C1 segment of cervical spinal cord (tissue), 14 donors: ENCODE results near the gene MCM9.

Source experiments
- DNase-seq, 14 donors: peaks; one replicate each; lab custom pipeline; 2025; lab: John Stamatoyannopoulos, UW

The MCM9 gene

GRCh38 chr6:118932421-118932820, 2.5 kb downstream of the MCM9 start:
- no peak for DNase-seq

DNA sequence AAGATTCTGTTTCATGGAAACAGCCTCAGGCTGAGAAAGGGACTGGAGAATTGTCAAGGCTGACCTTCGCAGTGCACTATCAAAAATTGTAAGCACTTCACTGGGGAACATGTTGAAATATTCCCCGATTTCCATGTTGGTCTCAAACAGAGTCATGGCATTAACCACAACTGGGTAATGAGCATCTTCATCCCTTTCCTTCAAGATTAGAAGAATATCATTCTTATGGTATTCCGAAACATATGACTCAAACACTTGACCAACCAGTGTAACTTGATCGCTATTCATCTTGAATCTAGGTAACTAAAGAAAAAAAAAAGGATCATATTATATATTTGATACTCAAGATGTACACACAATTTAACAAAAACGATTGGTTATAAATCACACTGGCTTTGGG, 3.5 kb downstream of the MCM9 start:
- DNase-seq, result no peak

DNA sequence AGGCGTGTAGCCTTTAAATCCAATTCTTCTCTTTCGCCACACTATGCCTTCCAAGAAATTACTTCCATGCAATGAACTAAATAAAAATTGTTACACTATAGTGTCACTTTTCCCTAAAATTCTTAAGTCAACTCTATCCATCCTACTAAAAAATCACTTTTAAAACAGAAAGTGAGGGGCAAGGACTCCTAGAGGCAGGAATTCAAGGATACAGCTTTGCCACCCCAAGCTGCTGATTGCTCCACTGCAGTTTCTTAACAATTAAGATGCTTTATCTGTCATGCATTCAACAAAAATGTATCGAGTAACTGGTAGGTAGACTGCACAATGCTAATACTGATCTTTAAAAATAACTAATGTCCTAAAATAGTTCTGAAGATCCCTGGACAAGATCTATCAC, 4.3 kb downstream of the MCM9 start:
- no peak for DNase-seq

DNA sequence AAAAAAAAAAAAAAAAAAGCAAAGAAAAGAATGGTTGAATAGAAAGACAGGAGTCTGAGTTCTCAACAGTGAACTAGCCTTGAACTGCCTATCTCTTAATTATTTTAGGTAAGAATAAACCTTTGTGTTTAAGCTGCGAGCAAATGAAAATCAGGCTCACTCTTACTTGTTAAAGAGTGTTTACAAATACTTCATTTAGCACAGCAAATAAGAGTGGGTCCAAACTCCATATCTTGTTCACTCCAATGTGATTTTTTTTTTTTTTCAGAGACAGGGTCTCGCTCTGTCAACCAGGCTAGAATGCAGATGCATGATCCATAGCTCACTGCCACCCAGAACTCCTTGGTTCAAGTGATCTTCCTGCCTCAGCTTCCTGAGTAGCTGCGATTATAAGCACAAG, 11.9 kb downstream of the MCM9 start:
- no peak for DNase-seq

DNA sequence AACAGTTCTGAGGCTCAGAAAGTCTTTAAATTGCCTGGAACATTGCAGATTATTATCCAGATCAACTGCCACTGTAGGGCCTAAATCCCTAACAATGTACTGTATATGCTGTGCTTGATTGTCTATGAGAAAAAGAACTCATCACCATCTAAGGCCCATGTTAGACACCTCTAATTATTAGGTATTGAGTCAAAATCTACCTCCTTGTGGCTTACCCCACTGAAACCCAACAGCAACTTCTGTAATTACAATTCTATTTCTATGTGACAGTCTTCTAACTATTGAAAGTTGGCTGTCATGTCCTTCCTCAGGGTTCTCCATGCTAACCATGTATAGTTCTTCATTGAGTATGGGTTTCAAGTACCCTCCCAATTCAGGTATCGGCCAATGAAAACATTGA, 13.9 kb downstream of the MCM9 start:
- no peak for DNase-seq

DNA sequence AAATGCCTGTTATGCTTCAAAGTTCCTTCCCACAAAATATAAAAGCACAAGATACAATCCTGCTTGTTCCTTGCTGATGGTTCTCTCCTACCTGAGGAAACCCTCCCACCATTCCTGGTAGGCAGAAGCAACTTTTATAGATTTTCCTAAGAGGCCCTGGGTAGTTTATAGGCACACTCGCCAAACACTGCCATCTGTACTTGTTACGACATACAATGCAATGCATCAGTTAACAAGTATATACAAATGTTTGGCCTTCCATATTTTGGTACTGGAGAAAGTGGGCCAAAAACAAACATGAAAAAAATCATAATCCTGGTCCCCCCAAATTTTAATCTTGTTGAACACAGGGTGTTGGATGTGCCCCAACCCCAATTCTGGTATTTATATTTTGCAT, 16.6 kb downstream of the MCM9 start:
- no peak for DNase-seq

DNA sequence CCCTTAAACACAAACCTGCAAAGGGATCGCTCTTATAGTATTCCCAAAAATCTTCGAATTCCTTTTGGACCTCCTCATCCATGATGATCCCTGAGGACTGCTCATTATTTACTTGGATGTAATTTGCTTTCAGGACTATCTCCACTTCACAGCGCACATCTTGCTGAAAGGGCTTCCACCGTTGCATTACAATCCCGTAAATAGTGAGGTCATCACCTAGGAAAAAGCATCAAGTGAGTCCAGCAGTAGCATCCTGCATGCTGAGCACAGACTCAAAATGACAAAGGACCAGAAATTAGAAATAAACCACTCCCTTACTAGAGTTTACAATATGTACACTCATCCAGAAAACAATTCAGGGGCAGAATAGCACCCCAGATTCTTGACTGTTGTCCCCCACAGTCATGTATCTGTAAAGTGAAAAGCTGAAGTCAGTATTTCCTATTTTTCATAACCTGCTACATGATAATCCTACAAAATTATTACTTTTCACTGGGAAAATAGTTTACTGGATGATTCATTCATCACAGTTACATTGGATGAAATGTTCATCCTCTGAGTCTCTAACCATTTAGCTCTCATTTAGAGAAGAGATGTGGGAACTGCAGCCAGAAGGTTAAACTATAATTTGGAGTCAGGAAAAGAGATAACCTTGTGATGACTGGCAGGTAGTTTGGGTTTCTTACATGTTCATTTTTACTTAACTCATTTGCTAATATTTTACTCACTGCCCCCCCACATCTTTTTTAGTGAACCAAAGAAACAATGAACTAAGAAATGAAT, 17.2 kb downstream of the MCM9 start:
- DNase-seq, result no peak

- no peak for DNase-seq
Observed at GRCh38 chr6:118914598-118914997, 20.4 kb downstream of the MCM9 start.

DNA sequence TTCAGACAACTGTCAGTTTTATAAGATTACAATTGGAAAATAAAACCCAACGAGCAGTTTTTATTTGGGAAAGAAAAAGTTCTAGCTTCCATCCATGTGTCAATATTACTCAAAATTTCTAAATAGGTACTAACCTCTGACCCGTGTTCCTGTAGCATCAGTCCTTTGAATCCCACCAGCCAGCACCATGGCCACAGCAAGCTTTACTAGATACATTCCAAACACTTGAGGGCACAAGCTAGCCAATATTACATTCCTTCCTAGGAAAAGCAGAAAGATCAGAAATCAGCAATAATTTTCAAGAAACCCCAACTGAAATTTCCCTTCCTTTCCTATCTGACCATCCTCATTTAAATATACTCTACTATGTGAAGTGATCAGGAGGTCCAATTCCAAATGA, 21.8 kb downstream of the MCM9 start:
- no peak for DNase-seq

DNA sequence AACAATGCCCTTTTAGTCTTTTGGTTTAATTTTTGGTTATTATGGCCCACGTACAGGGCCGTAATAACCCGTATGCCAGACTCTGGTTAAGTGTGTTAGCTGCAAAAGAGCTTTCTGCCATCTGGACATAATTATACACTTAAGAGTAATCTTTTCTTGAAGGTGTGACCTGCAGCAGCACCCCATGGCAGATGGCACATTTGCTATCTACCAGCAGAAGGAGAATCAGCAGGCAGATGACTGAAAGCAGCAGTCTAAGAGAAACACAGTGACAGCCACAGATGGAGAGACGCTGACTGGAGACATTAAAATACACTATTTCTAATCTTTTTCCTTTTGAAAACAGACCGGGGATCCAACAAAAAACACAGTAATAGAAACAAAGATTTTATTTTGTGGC, 22.3 kb downstream of the MCM9 start:
- no peak for DNase-seq

DNA sequence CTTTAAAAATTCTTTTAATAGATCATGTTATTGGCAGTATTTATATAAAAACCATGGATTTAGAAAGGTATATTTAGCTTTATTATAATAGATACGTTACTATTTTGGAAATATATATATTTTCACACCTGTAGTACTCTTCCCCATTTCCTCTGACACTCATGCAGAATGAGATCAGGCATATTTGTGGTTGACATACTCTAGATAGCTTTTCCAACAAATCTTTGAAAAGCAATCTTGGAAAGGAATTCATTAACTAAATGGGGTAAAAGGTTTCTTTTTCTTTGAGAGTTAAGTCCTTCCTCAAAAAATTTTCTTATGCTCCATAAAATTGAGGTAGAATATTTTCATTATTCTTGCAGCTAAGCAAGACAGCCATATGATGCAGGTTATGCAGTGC, 26.5 kb downstream of the MCM9 start:
- no peak for DNase-seq

GRCh38 chr6:118905851-118906250, 29.1 kb downstream of the MCM9 start:
- DNase-seq, result no peak

DNA sequence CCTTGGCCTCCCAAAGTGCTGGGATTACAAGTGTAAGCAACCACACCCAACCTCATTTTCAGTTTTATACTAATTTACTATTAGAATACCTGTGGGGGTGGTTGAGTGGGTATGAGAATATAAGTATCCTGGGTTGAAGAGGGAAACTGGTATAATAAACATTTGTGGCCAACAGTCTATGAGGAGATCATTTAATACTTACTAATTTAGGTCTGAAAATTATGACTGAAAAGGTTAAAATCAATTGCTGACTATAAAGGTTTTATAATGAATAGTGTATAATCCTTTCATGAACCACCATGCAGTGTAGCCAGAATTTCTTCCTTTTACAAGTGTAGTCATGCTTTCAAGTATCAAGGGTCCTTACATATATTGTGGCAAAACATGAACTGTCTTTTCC, 29.9 kb downstream of the MCM9 start:
- no peak for DNase-seq

DNA sequence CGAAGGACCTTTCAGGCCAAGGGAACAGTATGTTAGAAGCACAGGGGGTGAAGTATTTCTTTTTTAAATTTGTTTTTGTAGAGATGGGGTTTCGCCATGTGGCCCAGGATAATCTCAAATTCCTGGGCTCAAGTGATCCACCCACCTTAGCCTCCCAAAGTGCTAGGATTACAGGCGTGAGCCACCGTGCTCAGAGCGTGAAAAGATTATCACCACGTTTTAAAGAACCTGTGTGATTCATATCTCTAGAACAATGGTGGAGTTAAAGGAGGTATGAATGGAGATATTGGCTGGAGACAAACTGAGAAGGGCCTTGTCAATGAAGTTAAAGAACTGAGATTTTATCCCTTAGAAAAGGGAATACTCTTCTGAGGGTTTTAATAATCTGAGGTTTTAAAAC, 31.3 kb downstream of the MCM9 start:
- DNase-seq, result no peak

DNA sequence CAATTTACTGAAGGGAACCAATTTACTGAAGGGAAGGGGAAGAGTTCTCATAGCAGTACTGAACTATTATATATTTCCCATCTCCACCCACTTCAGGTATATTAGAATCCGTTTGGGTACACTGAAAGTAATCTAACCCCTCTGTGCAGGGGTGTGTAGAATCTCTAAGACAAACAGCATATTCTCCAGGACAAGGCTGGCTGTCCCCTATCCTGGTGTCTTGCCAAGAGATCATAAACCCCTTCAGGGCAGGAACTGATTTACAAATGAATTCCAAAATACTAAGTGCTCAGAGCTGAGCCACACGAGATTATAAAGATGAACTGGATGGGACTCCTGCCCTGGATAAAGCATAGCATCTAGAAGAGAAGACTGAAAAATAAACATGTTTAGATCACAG, 31.8 kb downstream of the MCM9 start:
- no peak for DNase-seq

GRCh38 chr6:118902726-118903125, 32.2 kb downstream of the MCM9 start:
- DNase-seq, result no peak

DNA sequence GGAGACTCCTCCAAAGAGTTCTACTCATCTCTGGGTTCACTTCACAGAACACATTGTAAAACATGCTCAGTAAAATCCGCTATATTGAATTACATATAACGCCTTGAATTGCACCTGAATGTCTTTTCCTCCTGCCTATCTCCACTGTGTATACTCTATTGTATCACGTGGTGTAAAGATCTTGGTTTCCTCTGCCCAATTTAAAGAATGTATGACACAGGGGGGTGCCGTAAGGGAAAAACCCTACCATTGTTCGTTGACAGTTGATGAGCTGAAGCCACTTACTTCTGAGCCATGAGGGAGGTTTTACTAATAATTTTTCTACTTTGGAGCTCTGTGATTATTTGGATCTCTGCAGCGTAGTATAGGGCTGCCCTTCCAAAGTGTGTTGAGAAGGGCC, 35.0 kb downstream of the MCM9 start:
- DNase-seq, result no peak

DNA sequence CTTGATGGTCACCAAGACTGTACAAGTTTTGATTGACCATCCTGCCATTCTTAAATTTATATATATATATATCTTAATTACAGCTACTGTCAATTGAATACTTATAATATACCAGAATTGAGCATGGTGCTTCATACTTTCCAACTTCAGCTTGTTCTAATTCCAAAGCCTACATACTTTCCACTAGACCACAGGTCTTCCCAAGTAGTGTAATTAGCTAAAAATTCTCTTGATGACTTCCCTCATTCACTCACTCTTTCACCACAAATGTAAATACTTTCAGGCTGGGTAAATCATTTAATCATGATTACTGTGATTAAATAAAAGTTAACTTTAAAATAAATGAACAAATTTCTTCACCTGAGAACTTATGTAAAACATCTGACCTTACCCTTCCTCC, 37.6 kb downstream of the MCM9 start:
- no peak for DNase-seq

GRCh38 chr6:118896339-118897136, 38.4 kb downstream of the MCM9 start:
- no peak for DNase-seq

DNA sequence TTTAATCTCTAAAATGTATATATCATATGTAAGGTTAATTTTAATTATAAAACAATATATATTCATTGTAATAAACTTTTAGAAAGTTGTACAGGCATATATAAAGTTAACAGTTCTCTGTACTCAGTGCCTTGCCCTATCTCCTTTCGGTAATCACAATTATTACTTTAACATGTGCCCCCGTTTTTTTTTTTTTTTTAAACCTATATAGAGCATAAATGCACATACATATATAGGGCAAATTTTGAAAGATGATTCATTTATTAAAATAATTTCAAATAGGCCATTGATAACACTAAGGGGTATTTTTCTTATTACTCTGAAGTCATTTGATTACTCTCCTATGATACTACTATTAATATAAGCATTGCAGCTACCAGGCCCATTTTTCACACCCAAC, 39.1 kb downstream of the MCM9 start:
- no peak for DNase-seq

- DNase-seq, result no peak
Observed at GRCh38 chr6:118895261-118895560, 39.7 kb downstream of the MCM9 start.

GRCh38 chr6:118894425-118895260, 40.3 kb downstream of the MCM9 start:
- peak in 13 of 14 donors; percentile 12 to 87 (median 70) for DNase-seq
